ENCODE data around the gene GMCL2. TPM values are rescaled to one million over a fixed set of nuclear protein-coding genes. Genes with fewer than 3 reads are reported as not detected.

Gene GMCL2
- total and polyA plus RNA-seq, 9 of the 15 experiments (the other 6 are each of a cell fraction or from before 2014, with no cell fraction given): 0.04 TPM; not detected in 8

GRCh38 chr5:178182158-178182876, 4.9 kb downstream of the GMCL2 start (continued):
- TF ChIP-seq, protein P1, sequence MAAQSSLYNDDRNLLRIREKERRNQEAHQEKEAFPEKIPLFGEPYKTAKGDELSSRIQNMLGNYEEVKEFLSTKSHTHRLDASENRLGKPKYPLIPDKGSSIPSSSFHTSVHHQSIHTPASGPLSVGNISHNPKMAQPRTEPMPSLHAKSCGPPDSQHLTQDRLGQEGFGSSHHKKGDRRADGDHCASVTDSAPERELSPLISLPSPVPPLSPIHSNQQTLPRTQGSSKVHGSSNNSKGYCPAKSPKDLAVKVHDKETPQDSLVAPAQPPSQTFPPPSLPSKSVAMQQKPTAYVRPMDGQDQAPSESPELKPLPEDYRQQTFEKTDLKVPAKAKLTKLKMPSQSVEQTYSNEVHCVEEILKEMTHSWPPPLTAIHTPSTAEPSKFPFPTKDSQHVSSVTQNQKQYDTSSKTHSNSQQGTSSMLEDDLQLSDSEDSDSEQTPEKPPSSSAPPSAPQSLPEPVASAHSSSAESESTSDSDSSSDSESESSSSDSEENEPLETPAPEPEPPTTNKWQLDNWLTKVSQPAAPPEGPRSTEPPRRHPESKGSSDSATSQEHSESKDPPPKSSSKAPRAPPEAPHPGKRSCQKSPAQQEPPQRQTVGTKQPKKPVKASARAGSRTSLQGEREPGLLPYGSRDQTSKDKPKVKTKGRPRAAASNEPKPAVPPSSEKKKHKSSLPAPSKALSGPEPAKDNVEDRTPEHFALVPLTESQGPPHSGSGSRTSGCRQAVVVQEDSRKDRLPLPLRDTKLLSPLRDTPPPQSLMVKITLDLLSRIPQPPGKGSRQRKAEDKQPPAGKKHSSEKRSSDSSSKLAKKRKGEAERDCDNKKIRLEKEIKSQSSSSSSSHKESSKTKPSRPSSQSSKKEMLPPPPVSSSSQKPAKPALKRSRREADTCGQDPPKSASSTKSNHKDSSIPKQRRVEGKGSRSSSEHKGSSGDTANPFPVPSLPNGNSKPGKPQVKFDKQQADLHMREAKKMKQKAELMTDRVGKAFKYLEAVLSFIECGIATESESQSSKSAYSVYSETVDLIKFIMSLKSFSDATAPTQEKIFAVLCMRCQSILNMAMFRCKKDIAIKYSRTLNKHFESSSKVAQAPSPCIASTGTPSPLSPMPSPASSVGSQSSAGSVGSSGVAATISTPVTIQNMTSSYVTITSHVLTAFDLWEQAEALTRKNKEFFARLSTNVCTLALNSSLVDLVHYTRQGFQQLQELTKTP (IDR thresholded peaks at IDR 0.05; ENCODE audit: low read depth in 1 of 2, partially characterized antibody in 2 of 2): no peak
- TF ChIP-seq ZFP30 (CRISPR knock-in tag; IDR thresholded peaks at IDR 0.05; ENCODE audit: borderline replicate concordance) (no peak), IFI16 (CRISPR knock-in tag; IDR thresholded peaks at IDR 0.05) (no peak), ZNF740 (CRISPR knock-in tag; IDR thresholded peaks at IDR 0.05) (no peak), ZNF740 (tag; IDR thresholded peaks at IDR 0.05) (no peak), SRF (CRISPR knock-in tag; IDR thresholded peaks at IDR 0.05) (no peak), FOXK2 (conservative IDR thresholded peaks at IDR 0.05 in 1 of 2, IDR thresholded peaks at IDR 0.05 in 1 of 2; ENCODE audit: low read depth in 2 of 2) (no peak), NR1H2 (CRISPR knock-in tag; IDR thresholded peaks at IDR 0.05) (no peak), DEAF1 (CRISPR knock-in tag; IDR thresholded peaks at IDR 0.05) (no peak), SMARCE1 (IDR thresholded peaks at IDR 0.05) (peak; percentile 62), POLR2H (tag; IDR thresholded peaks at IDR 0.05; ENCODE audit: low read depth) (no peak), DIDO1 (tag; IDR thresholded peaks at IDR 0.05; ENCODE audit: low read depth) (no peak), ELF1 (tag; IDR thresholded peaks at IDR 0.05) (no peak), ZNF121 (CRISPR knock-in tag; conservative IDR thresholded peaks at IDR 0.05) (no peak)
- TF ChIP-seq, protein P2, sequence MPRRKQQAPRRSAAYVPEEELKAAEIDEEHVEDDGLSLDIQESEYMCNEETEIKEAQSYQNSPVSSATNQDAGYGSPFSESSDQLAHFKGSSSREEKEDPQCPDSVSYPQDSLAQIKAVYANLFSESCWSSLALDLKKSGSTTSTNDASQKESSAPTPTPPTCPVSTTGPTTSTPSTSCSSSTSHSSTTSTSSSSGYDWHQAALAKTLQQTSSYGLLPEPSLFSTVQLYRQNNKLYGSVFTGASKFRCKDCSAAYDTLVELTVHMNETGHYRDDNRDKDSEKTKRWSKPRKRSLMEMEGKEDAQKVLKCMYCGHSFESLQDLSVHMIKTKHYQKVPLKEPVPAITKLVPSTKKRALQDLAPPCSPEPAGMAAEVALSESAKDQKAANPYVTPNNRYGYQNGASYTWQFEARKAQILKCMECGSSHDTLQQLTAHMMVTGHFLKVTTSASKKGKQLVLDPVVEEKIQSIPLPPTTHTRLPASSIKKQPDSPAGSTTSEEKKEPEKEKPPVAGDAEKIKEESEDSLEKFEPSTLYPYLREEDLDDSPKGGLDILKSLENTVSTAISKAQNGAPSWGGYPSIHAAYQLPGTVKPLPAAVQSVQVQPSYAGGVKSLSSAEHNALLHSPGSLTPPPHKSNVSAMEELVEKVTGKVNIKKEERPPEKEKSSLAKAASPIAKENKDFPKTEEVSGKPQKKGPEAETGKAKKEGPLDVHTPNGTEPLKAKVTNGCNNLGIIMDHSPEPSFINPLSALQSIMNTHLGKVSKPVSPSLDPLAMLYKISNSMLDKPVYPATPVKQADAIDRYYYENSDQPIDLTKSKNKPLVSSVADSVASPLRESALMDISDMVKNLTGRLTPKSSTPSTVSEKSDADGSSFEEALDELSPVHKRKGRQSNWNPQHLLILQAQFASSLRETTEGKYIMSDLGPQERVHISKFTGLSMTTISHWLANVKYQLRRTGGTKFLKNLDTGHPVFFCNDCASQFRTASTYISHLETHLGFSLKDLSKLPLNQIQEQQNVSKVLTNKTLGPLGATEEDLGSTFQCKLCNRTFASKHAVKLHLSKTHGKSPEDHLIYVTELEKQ (CRISPR knock-in tag; IDR thresholded peaks at IDR 0.05): no peak

All from K562 (cell line).